Superior temporal gyrus (tissue), 1 donor: ENCODE results near the gene PRPF40B.

Experiments
- DNase-seq: peaks from one replicate; pipeline ENCODE4 v3.0.0-alpha.2; 2016; ENCODE audit errors: extremely low spot score

Gene PRPF40B

GRCh38 chr12:49683599-49684309, 60.4 kb downstream of the PRPF40B start:
- no peak for DNase-seq

DNA sequence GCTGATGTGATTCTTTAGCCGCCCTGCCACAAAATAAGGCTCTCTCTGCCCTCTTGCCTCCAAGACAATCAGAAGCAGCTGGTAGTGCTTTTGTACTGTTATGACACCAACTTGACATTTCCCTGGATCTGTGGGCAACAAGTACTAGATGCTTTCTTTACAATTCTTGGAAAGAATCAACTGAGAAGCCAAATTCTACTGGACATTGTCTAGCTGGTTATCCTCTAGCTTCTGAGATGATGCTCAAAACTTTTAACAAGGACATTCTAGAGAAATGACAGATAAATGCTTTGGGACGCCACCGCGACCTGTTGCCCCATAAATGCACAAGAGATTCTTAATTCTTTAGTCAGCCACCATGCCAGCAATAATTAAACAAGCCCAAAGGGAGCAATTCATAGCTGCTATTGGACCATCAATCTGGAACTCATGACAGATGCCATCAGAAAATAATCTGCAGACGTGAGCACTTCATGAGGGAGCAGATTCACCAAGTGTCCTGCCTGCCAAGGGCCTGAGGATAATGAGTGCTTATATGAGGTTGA, 61.0 kb downstream of the PRPF40B start:
- DNase-seq: no peak

DNA sequence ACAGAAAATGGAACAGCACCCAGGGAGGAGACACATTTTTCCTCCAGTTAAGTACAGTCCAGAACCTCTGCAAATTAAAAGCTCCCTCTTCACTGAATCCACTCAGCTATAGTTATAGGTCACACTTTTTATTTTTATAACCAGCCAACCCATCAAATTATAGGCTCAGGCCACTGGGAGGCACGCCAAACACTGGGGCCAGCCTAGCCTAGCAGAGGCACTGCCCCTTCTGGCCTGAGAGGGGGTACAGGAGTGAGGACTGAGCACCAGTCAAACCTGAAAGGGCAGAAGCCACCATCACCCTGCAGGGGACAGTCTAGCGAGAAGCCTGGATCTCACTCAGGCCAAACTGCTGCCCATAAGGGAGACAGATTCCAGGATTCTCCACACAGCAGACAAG, 64.6 kb downstream of the PRPF40B start:
- DNase-seq: no peak

GRCh38 chr12:49689237-49689636, 65.9 kb downstream of the PRPF40B start:
- DNase-seq: no peak

DNA sequence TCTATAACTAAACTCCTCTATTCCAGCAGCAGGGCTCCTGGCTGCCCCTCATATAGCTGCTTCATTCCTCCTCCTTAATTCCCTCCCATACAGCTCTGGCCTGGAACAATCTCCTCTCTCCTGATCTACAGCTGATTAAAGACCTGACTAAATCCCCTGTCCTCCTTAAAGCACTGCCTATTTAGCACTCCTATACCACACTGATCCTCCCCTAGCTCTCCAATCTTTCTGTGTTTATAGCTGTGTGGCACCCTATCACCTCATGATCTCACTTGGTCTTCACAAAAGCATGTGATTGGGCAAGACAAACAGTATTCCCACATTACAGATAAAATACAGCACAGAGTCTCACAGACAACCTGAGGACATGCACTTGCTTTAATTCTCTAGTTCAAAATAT, 66.4 kb downstream of the PRPF40B start:
- no peak for DNase-seq

- no peak for DNase-seq
These were observed 69.5 kb downstream of the PRPF40B start for GRCh38 chr12:49692851-49693250.

- no peak for DNase-seq
These were observed 70.6 kb downstream of the PRPF40B start for GRCh38 chr12:49693931-49694444.
